ENCODE results near the gene ZNF560.
"Not testable (repeated sequence)": the region's sequence is repeated elsewhere in the genome, so short reads cannot be mapped to it uniquely, and the experiment has no call there.

ZNF560 gene

DNA sequence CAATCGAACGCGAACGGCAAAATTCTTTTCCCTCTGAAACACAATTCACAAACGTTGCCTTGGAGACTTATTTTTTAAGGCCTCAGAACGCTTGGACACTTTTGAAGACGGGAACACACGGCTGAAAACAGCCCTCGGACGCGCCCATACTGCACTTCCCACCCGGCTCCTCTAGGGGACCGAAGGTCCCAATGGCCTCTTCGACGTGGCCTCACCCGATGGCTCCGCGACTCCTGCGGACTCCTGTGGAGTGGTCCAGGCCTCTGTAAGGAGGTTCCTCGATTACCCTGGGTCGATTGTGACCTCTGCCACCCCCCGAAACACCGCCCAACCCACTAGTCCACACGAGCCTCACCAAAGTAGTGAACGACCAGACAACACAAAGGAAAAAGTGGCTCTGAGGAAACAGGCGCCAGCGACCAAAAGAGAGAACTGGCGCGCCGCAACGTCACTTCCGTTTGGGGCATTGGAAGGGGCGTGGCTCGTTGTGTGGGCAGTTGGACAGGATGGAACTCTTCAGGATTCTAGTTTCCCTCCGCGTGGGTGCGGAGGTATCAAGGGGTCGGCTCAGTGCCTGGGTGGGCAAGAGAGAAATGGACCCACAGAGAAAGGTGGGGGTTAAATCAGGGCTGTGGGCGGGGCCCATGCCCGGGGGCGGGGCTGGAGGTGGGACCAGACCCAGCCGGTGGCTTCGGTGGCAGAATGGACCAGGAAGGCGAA is at the start of gene ZNF560:
Gene ZNF560 (minus strand): TSS at position 434 of the 720 bp plus-strand sequence. CDS start 23,303 bp downstream, outside the sequence.
- no peak for DNase-seq (ENCODE audit: low spot score)

DNA sequence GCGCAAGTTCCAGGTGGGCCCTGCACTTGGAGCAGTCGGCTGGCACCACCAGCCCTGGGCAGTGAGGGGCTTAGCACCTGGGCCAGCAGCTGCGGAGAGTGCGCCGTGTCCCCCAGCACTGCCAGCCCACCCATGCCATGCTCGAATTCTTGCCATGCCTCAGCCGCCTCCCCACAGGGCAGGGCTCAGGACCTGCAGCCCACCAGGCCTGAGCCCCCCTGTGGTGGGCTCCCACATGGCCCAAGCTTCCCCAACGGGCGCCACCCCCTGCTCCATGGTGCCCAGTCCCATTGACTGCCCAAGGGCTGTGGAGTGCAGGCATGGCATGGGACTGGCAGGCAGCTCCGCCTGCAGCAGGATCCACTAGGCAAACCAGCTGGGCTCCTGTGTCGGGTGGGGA is 49.5 kb upstream of the ZNF560 start:
- no peak for DNase-seq (ENCODE audit: low spot score)

DNA sequence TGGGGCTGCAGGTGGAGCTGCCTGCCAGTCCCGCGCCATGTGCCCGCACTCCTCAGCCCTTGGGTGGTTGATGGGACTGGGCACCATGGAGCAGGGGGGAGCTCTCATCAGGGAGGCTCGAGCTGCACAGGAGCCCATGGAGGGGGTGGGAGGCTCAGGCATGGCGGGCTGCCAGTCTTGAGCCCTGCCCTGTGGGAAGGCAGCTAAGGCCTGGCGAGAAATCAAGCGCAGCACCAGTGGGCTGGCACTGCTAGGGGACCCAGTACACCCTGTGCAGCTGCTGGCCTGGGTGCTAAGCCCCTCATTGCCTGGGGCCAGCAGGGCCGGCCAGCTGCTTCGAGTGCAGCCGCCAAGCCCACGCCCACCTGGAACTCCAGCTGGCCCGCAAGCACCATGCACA is 42.9 kb upstream of the ZNF560 start:
- DNase-seq (ENCODE audit: low spot score), result not testable (repeated sequence)

DNA sequence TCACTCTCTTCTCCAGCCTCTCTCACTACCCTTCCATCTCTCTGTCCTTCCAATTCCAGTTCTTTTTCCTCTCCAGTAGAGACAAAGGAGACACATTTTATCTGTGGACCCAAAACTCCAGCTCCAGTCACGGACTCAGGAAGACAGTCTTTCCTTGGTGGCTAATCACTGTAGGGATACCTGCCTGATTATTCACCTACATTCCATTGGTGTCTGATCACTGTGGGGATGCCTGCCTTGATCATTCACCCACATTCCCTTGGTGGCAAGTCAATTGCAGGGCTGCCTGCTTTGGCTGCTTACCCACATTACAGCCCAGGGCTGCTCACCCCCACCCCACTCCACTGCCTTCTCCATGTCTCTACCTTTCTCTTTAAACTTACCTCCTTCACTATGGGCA is 41.5 kb upstream of the ZNF560 start:
- not testable (repeated sequence) for DNase-seq (ENCODE audit: low spot score)

DNA sequence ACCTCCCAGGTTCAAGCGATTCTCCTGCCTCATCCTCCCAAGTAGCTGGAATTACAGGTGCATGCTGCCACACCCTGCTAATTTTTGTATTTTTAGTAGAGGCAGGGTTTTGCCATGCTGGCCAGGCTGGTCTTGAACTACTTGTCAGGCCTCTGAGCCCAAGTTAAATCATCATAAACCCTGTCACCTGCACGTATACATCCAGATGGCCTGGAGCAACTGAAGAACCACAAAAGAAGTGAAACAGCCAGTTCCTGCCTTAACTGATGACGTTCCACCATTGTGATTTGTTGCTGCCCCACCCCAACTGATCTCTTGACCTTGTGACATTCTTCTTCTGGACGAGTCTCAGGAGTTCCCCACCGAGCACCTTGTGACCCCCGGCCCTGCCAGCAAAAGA is 40.8 kb upstream of the ZNF560 start:
- DNase-seq (ENCODE audit: low spot score), result not testable (repeated sequence)

DNA sequence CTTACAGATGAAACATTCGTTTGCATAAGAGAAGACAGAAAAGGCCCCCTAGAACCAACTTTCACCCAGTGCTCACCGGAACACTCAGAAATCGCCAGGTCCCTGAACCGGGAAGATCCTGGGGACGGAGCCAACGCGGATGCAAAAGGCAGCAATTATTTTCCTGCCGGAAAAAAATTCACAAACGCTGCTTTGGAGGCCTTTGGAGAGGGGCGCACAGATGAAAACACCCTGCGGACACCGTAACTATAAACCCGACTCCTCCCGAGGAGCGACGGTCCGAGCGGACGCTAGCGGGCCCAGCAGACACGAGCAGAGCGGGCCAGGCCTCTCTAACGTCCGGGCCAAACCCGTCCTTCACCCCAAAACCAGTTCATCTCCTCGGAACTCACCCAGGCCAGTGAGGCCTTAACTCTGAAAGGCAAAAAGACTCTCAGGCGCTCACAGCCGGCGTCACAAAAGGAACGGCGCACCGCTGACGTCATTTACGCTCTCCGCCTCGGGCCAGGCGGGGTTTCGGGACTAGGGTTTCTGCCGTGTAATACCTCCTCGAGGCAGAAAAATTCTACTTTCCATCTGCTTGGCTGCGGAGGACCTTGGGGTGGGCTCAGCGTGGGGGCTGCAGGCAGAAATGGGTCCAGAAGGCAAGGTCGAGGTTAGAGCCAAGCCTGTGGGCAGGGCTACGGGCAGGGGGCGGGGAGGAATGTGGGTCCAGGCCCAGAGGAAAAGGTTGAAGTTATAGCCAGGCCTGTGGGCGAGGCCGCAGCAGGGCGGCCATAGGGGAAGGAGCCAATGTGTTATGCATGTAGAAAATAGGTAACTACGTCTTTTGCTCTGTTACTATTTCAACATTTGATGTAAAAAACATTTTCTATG is 40.0 kb upstream of the ZNF560 start, which contains the start of gene ZNF426:
Gene ZNF426 (minus strand): TSS at position 463 of the 876 bp plus-strand sequence. CDS start 2,413 bp downstream, outside the sequence.
- peak; percentile 70 for DNase-seq (ENCODE audit: low spot score)

DNA sequence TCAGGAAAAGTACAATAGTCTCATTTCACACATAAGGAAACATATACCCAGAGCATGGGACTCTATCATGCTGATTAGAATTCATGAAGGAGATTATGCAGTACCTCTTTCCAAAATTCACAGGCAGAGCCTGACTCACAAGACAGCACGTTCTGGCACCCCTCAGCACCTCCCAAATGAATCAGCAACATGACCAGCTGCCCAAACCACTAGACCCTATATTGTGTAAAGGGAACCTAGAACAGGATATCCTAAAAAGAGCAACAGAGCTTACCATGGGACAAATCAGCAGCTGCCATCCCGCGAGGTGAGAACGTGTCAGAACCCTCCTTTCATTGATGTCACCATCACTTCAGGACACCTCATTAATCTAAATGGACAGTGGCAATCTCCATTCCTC is 37.5 kb upstream of the ZNF560 start:
- no peak for DNase-seq (ENCODE audit: low spot score)

DNA sequence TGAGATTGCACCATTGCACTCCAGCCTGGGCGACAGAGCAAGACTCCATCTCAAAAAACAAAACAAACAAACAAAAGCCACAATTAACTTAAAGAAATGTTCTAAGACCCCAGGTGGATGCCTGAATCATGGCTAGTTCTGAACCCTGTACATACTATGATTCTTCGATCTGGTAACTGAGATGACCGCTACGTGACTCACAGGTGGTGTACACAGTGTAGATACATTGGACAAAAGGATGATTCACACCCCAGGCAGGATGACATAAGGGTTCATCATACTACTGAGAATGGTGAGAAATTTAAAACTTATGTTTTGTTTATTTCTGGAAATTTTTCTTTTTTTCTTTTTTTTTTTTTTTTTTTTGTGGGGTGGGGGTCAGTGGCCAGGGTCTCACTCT is 33.5 kb upstream of the ZNF560 start:
- DNase-seq (ENCODE audit: low spot score), result no peak

DNA sequence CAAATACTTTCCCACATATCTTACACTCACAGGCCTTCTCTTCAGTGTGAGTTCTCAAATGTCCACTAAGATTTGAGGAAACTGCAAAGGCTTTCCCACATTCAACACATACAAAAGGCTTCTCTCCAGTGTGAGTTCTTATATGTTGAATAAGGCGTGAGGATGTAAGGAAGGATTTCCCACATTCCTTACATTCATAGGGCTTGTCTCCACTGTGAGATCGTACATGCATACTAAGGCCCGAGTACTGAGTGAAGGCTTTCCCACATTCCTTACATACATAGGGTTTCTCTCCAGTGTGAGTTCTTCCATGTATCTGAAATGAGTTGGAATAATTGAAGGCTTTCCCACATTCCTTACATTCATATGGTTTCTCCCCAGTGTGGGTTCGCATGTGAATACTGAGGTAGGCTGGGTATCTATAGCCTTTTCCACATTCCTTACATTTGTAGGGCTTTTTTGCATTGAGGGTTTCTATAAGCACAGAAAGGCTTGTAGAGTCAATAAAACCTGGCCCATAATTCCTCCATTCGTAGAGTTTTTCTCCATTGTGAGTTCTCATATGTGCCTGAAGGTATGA is 30.4 kb upstream of the ZNF560 start:
- DNase-seq (ENCODE audit: low spot score), result peak; percentile 0

DNA sequence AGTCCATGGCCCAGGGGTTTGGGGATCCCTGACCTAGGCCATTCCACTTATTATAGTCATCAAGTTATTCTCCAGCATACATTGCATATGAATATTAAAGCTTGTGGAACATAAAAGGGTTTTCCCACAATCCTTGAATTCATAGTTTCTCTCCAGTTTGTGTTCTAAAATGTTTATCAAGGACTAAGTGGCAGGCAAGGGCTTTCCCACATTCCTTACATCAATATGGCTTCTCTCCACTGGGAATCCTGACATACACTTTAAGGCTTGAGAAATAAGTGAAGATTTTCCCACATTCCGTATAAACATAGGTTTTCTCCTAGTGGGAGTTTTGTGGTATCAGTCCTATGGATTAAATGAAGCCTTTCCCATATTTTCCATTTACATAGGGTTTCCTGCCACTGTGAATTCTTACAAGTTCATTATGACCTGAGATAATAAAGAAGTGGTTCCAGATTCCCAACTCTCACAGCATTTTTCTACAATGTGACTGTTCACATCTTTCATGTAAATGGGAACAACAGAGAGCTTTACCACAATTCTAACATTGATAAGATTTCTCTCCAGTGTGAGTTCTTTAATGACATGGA is 25.6 kb upstream of the ZNF560 start:
- DNase-seq (ENCODE audit: low spot score), result no peak

DNA sequence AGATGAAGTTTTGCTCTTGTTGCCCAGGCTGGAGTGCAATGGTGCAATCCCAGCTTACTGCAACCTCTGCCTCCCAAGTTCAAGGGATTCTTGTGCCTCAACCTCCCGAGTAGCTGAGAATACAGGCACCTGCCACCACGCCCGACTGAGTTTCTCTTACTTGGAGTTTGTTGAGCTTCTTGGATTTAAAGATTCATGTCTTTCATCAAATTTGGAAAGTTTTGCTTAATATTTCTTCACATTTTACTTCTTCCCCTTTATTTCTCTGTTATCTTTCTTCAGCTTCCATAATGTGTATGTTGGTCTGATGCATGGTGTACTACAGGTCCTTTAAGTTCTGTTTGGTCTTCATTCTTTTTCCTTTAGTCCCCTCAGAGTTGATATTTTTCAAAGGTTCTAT is 8.9 kb upstream of the ZNF560 start:
- DNase-seq (ENCODE audit: low spot score), result no peak

DNA sequence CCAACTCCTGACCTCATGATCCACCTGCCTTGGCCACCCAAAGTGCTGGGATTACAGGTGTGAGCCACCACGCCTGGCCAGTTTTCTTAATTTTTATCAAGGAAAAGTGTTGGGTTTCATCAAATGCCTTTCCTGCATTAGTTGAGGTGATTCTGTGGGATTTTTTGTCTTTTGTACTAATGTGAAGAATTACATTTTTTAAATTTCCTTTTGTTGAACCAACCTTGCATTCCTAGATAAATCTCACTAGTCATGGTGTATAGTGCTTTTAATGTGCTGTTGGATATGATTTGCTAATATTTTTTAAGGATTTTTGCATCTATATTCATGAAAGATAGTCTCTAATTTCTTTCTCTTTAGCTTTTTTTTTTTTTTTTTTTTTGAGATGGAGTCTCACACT is 2.4 kb upstream of the ZNF560 start:
- DNase-seq (ENCODE audit: low spot score), result no peak

DNA sequence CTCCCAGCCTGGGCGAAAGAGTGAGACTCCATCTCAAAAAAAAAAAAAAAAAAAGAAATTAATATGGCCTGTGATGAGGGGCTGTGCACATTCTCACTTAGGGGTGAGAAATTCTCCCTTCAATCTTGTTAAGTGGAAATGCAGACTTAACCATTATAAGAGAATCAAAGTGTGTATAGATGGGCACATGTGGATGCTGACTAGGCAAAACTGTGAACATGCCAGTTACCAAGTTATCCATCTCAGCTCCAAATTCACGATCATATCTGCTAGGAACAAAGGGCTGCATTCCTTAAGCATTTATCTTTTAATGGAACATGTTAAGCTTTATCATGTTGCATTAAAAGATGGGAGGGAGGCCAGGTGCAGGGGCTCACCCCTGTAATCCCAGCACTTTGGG is 4.3 kb downstream of the ZNF560 start:
- no peak for DNase-seq (ENCODE audit: low spot score)

DNA sequence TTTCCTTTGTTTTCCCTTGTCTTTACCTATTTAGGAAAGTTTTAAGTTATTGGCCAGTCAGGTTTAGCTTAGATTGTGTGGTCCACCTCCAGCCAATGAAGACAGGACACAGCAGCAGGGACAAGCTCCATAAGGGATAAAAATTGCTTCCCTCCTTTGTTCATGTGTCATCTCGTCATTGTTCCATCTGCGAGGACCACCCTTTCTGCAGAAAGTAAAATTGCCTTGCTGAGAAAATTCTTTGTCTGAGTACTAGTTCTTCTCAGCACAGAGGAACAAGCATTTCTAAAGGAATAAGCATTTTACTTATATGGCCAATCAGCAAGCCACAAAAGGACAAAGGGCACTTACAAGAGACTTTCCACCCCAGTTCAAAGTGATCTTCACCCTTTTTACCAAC is 11.4 kb downstream of the ZNF560 start:
- DNase-seq (ENCODE audit: low spot score), result no peak

DNA sequence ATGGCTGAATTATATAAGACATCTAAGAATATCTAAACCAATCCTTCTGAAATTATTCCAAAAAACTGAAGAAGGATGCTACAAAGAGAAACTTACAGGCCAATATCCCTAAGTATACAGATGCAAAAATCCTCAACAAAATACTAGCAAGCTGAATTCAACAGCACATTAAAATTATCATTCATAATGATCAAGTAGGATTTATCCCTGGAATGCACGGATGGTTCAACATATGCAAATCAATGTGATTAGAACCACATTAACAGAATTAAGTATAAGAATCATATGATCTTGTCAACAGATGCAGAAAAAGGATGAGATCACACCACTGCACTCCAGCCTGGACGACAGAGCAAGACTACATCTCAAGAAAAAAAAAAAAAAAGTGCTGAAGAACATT is 13.3 kb downstream of the ZNF560 start:
- DNase-seq (ENCODE audit: low spot score), result no peak

DNA sequence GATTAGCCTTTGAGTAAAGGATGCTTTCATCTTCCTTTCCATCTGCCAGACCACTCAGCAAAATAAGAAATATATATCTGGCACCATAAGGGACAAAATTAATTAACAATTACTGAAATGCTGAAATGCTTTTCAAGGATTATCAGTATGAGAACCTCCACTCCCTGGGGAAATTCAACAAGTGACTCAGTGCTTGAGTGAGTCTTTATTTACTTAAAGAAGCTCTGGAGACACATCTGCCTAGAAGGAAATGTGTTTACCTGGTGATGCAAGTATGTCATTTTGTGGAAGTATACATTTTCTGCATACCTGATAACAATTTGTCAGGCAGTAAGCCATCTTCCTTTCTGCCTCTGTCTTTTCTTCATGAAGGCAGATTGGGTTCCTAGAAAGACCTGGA is 23.4 kb downstream of the ZNF560 start:
- no peak for DNase-seq (ENCODE audit: low spot score)

DNA sequence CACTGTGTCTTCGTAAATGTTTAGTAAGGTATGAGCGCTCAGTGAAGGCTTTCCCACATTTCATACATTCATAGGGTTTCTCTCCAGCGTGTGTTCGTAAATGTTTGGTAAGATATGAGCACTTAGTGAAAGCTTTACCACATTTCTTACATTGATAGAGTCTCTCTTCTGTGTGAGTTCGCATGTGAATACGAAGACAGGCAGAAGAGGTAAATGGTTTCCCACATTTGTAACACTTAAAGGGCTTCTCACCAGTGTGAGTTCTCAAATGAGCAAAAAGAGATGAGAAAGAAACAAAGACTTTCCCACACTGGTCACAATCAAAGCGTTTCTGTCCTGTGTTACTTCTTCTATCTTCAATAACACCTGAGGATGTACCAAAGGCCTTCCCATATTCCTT is 31.3 kb downstream of the ZNF560 start:
- DNase-seq (ENCODE audit: low spot score), result no peak

DNA sequence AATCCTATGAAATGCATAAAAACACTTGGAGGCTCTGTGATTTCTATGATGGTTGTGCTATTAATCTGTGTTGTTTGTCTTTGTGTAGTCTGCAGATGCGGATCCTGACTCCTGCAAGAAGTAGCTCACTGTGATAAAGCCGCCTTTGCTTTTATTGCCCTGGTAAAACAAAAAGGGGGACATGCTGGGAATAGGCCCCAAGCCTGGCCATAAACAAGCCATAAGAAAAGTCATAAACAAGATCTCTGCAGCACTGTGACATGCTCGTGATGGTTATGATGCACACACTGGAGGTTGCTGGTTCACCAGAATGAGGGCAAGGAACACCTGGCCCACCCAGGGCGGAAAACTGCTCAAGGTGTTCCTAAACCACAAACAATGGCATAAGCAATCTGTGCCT is 36.5 kb downstream of the ZNF560 start:
- DNase-seq (ENCODE audit: low spot score), result no peak

DNA sequence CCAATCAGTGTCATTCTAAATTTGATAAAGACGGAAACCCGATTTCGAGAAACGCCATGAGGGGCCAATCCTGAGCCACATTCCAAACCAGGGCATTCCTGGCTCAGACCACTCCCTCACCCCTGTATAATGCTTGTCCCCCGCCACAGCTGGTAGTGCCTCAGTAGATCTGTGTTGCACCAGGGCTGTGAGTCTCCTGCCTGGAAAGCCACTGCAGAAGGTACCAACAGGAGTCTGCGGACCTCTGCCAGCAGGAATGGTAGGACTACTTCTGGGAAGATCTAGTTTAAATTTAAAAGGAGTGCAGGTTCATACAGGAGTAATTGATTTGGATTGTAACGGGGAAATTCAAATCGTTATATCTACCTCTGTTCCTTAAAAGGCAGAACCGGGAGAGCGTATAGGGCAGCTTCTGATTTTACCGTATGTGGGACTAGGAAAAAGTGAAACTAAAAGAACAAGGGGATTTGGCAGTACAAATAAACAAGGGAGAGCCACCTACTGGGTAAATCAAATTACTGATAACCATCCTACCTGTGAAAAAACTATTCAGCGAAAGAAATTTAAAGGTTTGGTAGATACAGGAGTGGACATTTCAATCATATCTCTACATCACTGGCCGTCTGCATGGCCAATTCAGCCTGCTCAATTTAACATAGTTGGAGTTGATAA is 42.3 kb downstream of the ZNF560 start:
- DNase-seq (ENCODE audit: low spot score), result no peak

DNA sequence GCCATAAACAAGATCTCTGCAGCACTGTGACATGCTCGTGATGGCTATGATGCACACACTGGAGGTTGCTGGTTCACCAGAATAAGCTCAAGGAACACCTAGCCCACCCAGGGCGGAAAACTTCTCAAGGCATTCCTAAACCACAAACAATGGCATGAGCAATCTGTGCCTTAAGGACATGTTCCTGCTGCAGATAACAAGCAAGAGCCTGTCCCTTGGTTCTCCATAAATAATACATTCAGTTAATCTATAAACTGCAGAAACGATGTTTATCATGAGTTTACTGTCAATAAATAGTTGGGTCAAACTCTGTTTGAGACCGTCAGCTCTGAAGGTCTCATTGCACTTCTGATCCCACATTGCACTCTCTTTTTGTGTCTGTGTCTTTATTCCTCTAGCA is 44.5 kb downstream of the ZNF560 start:
- no peak for DNase-seq (ENCODE audit: low spot score)

DNA sequence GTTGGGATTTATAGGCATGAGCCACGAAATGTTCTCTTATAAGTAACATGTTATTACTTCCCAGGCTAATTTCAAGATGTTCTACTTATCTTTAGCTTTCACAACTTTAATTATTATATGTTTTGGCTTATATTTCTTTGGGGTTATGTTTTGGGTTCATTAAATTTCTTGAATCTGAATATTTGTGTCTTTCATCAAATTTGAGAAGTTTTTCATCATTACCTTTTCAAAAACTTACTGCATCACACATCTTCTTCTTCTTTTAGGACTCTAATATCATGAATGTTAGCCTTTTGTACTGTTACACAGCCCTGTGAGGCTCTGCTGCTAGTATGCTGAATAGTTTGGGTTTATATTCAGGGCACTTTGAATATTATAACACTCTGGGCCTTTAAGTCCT is 53.4 kb downstream of the ZNF560 start:
- DNase-seq (ENCODE audit: low spot score), result no peak

DNA sequence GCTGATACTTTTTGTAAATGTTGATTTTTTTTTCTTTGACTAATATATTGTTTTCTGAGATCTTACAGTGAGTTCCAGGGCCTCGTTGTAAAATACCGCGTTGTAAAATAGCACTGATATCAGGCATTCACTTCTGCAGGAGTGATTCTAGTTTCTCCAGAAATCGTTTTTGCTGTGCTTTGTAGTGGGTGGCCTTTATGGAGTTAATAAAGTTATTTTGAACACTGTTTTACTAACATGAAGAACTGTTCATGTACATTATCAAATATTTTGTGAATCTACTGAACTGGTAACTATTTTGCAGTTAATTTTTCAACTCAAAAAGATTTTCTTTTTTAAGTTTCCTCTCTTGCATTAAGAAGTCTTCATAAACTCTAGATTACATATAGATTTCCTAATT is 62.1 kb downstream of the ZNF560 start:
- DNase-seq (ENCODE audit: low spot score), result no peak
